ENCODE measurements around the gene COQ8A.
A peak's percentile ranks its signal among the peaks of the same experiment; 100 is the strongest.

COQ8A gene

GRCh38 chr1:226940029-226940805, at the start of gene COQ8A:
Gene COQ8A, plus strand, starts transcription at chr1:226940294. Its CDS starts 21,092 bp downstream, at chr1:226961386.
- H3K4me3 ChIP-seq (ENCODE audit: low read depth, low read length): peak within 1 kb of the TSS; percentile 88
- TF ChIP-seq CTCF (IDR thresholded peaks at IDR 0.05; ENCODE audit: insufficient read depth, low read depth, low read length, missing control alignments): no peak
- peak; percentile 100 for DNase-seq (ENCODE audit: low read depth)

- H3K4me3 ChIP-seq (ENCODE audit: low read depth, low read length): no peak overlapping the region
- no peak for TF ChIP-seq CTCF (IDR thresholded peaks at IDR 0.05; ENCODE audit: insufficient read depth, low read depth, low read length, missing control alignments)
- DNase-seq (ENCODE audit: low read depth): no peak
Observed at GRCh38 chr1:226890331-226891108, 49.6 kb upstream of the COQ8A start.

- TF ChIP-seq CTCF (IDR thresholded peaks at IDR 0.05; ENCODE audit: insufficient read depth, low read depth, low read length, missing control alignments): no peak
- DNase-seq (ENCODE audit: low read depth): no peak
- H3K4me3 ChIP-seq (ENCODE audit: low read depth, low read length): no peak overlapping the region
Observed at GRCh38 chr1:226891346-226891745, 48.7 kb upstream of the COQ8A start.

GRCh38 chr1:226891846-226892523, 48.1 kb upstream of the COQ8A start:
- DNase-seq (ENCODE audit: low read depth): no peak
- H3K4me3 ChIP-seq (ENCODE audit: low read depth, low read length): no peak overlapping the region
- TF ChIP-seq CTCF (IDR thresholded peaks at IDR 0.05; ENCODE audit: insufficient read depth, low read depth, low read length, missing control alignments): no peak

- no peak for TF ChIP-seq CTCF (IDR thresholded peaks at IDR 0.05; ENCODE audit: insufficient read depth, low read depth, low read length, missing control alignments)
- H3K4me3 ChIP-seq (ENCODE audit: low read depth, low read length): no peak overlapping the region
- DNase-seq (ENCODE audit: low read depth): no peak
Observed at GRCh38 chr1:226892524-226892875, 47.6 kb upstream of the COQ8A start.

GRCh38 chr1:226893936-226894335, 46.2 kb upstream of the COQ8A start:
- no peak for DNase-seq (ENCODE audit: low read depth)
- no peak overlapping the region for H3K4me3 ChIP-seq (ENCODE audit: low read depth, low read length)
- no peak for TF ChIP-seq CTCF (IDR thresholded peaks at IDR 0.05; ENCODE audit: insufficient read depth, low read depth, low read length, missing control alignments)

All from GM12865 (cell line).